ENCODE measurements around the gene PFKFB2.

PFKFB2 gene

DNA sequence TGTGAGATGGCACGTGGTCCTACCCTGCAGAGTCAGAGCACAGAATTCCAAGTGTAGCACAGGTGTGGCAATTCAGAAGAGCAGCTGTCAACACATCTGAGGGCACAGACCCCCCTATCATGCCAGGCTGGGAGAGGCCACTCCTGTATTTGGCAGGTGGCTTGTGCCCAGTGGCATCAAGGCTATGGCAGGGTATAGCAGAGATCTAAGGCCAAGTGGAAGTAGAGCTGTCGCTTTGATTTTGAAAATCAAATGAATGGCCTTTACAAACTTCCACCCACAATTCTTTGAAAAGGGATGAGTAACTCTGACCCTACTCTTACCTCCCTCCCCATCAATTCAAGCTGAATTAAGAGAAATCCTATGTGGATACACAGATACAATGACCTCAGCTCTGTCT lies 33.9 kb upstream of the PFKFB2 start:
- no peak overlapping the region for H3K4me3 ChIP-seq (ENCODE audit: insufficient read length, low read depth)
- TF ChIP-seq ZNF274 (IDR thresholded peaks at IDR 0.05; ENCODE audit: low read depth, low read length) (no peak), SUZ12 (IDR thresholded peaks at IDR 0.05; ENCODE audit: extremely low read depth, insufficient read depth, insufficient read length) (no peak), YY1 (IDR thresholded peaks at IDR 0.05; ENCODE audit: insufficient read depth, insufficient read length) (no peak)
- DNase-seq (ENCODE audit: low read depth, low spot score), result no peak
- no peaks in the 10 kb centered on the region for H3K9me3 ChIP-seq (ENCODE audit: insufficient read depth, low read length)
- no peaks in the 10 kb centered on the region for H3K27me3 ChIP-seq (ENCODE audit: insufficient read depth, insufficient read length)
- no peak overlapping the region for H3K9ac ChIP-seq (ENCODE audit: insufficient read length, low read depth)
- no peaks in the 10 kb centered on the region for H3K36me3 ChIP-seq (ENCODE audit: insufficient read depth, insufficient read length, low read length)
- H3K4me1 ChIP-seq (ENCODE audit: insufficient read depth, insufficient read length), result no peaks in the 10 kb centered on the region

GRCh38 chr1:207019661-207020060 lies 33.4 kb upstream of the PFKFB2 start:
- TF ChIP-seq ZNF274 (IDR thresholded peaks at IDR 0.05; ENCODE audit: low read depth, low read length), result no peak
- no peak for TF ChIP-seq SUZ12 (IDR thresholded peaks at IDR 0.05; ENCODE audit: extremely low read depth, insufficient read depth, insufficient read length)
- TF ChIP-seq YY1 (IDR thresholded peaks at IDR 0.05; ENCODE audit: insufficient read depth, insufficient read length), result no peak
- no peak overlapping the region for H3K4me3 ChIP-seq (ENCODE audit: insufficient read length, low read depth)

DNA sequence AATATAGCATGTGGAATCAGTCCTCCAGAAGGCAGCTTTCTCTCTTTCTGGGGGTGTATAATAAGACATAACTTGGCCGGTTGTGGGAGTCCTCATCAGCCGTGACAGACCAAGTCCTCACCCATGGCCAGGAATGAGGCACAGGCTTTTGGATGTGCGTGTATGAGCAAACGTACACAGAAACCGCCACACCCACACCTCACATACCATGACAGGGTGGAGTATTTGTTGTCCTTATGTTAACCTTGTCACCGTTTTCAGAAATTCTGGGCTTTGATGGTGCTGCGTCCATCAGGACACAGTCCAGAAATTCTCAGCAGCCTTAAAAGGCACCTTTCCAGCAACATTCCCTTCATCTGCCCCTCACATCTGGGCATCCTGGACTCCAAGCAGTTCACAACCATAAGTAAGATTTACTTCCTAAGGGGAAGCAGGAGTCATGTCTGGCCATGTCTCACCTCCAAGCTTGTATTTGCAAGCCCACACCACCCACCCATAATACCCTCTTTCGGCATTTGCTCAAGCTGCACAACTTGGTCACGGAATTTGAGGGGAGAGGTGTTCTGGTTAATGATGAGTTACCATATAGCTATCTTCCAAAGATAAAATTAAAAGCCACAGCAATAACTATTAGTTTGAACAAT lies 32.9 kb upstream of the PFKFB2 start:
- Histone ChIP-seq H3K4me1 (ENCODE audit: insufficient read depth, insufficient read length) (peaks cover 2% of the 10 kb centered on the region), H3K9ac (ENCODE audit: insufficient read length, low read depth) (no peak overlapping the region), H3K36me3 (ENCODE audit: insufficient read depth, insufficient read length, low read length) (no peaks in the 10 kb centered on the region), H3K9me3 (ENCODE audit: insufficient read depth, low read length) (no peaks in the 10 kb centered on the region), H3K27me3 (ENCODE audit: insufficient read depth, insufficient read length) (no peaks in the 10 kb centered on the region), H3K4me3 (ENCODE audit: insufficient read length, low read depth) (no peak overlapping the region)
- TF ChIP-seq ZNF274 (IDR thresholded peaks at IDR 0.05; ENCODE audit: low read depth, low read length), result no peak
- no peak for TF ChIP-seq SUZ12 (IDR thresholded peaks at IDR 0.05; ENCODE audit: extremely low read depth, insufficient read depth, insufficient read length)
- TF ChIP-seq YY1 (IDR thresholded peaks at IDR 0.05; ENCODE audit: insufficient read depth, insufficient read length), result no peak
- DNase-seq (ENCODE audit: low read depth, low spot score), result no peak

More at GRCh38 chr1:207019661-207020060, 33.4 kb upstream of the PFKFB2 start:
- H3K27me3 ChIP-seq (ENCODE audit: insufficient read depth, insufficient read length), result no peaks in the 10 kb centered on the region
- no peak for DNase-seq (ENCODE audit: low read depth, low spot score)
- no peak overlapping the region for H3K9ac ChIP-seq (ENCODE audit: insufficient read length, low read depth)
- no peaks in the 10 kb centered on the region for H3K36me3 ChIP-seq (ENCODE audit: insufficient read depth, insufficient read length, low read length)
- no peaks in the 10 kb centered on the region for H3K4me1 ChIP-seq (ENCODE audit: insufficient read depth, insufficient read length)
- H3K9me3 ChIP-seq (ENCODE audit: insufficient read depth, low read length), result no peaks in the 10 kb centered on the region

- no peak for DNase-seq (ENCODE audit: low read depth, low spot score)
- H3K9me3 ChIP-seq (ENCODE audit: insufficient read depth, low read length), result no peaks in the 10 kb centered on the region
- H3K4me3 ChIP-seq (ENCODE audit: insufficient read length, low read depth), result no peak overlapping the region
- H3K36me3 ChIP-seq (ENCODE audit: insufficient read depth, insufficient read length, low read length), result no peaks in the 10 kb centered on the region
- no peak overlapping the region for H3K9ac ChIP-seq (ENCODE audit: insufficient read length, low read depth)
- no peak for TF ChIP-seq ZNF274 (IDR thresholded peaks at IDR 0.05; ENCODE audit: low read depth, low read length)
- TF ChIP-seq SUZ12 (IDR thresholded peaks at IDR 0.05; ENCODE audit: extremely low read depth, insufficient read depth, insufficient read length), result no peak
- TF ChIP-seq YY1 (IDR thresholded peaks at IDR 0.05; ENCODE audit: insufficient read depth, insufficient read length), result no peak
- no peaks in the 10 kb centered on the region for H3K27me3 ChIP-seq (ENCODE audit: insufficient read depth, insufficient read length)
- H3K4me1 ChIP-seq (ENCODE audit: insufficient read depth, insufficient read length), result peaks cover 3% of the 10 kb centered on the region
Observed at GRCh38 chr1:207020709-207021107, 32.4 kb upstream of the PFKFB2 start.

- Histone ChIP-seq H3K4me3 (ENCODE audit: insufficient read length, low read depth) (no peak overlapping the region), H3K36me3 (ENCODE audit: insufficient read depth, insufficient read length, low read length) (no peaks in the 10 kb centered on the region), H3K27me3 (ENCODE audit: insufficient read depth, insufficient read length) (no peaks in the 10 kb centered on the region), H3K9ac (ENCODE audit: insufficient read length, low read depth) (no peak overlapping the region), H3K9me3 (ENCODE audit: insufficient read depth, low read length) (no peaks in the 10 kb centered on the region), H3K4me1 (ENCODE audit: insufficient read depth, insufficient read length) (peaks cover 3% of the 10 kb centered on the region)
- TF ChIP-seq ZNF274 (IDR thresholded peaks at IDR 0.05; ENCODE audit: low read depth, low read length), result no peak
- no peak for TF ChIP-seq SUZ12 (IDR thresholded peaks at IDR 0.05; ENCODE audit: extremely low read depth, insufficient read depth, insufficient read length)
- TF ChIP-seq YY1 (IDR thresholded peaks at IDR 0.05; ENCODE audit: insufficient read depth, insufficient read length), result no peak
- no peak for DNase-seq (ENCODE audit: low read depth, low spot score)
Observed at GRCh38 chr1:207021139-207021861, 31.8 kb upstream of the PFKFB2 start.

DNA sequence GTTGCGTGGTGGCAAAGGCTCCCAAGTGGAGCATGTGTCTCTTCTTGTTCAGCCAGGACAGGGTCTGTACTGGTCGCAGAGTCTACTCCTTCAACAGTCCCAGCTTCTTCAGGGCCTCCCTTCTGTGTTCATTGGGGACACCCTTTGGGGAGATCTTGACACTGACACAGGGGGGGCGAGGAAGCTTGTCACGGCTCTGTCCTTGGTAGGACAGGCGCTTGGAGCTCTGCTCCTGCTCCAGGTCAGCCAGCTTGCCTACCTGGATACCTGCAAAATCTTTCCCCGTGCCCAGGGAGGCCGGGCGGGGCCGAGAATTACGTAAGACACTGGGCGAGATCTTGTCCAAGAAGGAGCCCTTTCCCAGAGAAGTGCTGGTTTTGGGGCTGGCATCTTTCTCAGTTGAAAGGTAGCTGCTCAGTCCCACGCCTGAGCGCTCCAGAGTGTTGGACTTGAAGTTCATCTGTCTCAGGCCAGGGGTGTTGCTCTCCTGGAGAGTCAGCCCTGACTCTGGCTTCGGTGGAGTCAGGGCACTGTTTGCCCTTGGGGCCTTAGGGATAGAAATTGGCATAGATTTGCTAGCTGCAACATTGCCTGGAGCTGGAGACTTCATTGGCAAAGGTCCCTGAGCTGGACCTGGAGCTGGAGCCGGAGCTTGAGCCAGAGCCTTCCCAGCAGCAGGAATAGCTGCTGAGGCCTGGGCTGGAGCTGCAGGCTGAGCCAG lies 31.0 kb upstream of the PFKFB2 start:
- no peak for TF ChIP-seq SUZ12 (IDR thresholded peaks at IDR 0.05; ENCODE audit: extremely low read depth, insufficient read depth, insufficient read length)
- no peak for TF ChIP-seq ZNF274 (IDR thresholded peaks at IDR 0.05; ENCODE audit: low read depth, low read length)
- TF ChIP-seq YY1 (IDR thresholded peaks at IDR 0.05; ENCODE audit: insufficient read depth, insufficient read length), result no peak
- Histone ChIP-seq H3K9me3 (ENCODE audit: insufficient read depth, low read length) (no peaks in the 10 kb centered on the region), H3K4me1 (ENCODE audit: insufficient read depth, insufficient read length) (peaks cover 3% of the 10 kb centered on the region), H3K27me3 (ENCODE audit: insufficient read depth, insufficient read length) (no peaks in the 10 kb centered on the region), H3K9ac (ENCODE audit: insufficient read length, low read depth) (no peak overlapping the region), H3K36me3 (ENCODE audit: insufficient read depth, insufficient read length, low read length) (no peaks in the 10 kb centered on the region), H3K4me3 (ENCODE audit: insufficient read length, low read depth) (no peak overlapping the region)
- no peak for DNase-seq (ENCODE audit: low read depth, low spot score)

All from NT2/D1 (cell line).